Spleen (tissue), 11 donors: Measurements from ENCODE around the gene TRIM9. TPM values are rescaled to one million over a fixed set of nuclear protein-coding genes. Genes with fewer than 3 reads are reported as not detected.

Experiments
- DNase-seq: peaks from one replicate; pipeline ENCODE4 v3.0.0-alpha.2; 2020
- H3K27ac ChIP-seq, 8 donors: fragments of 200-600 bp; sonication (generic) in 7 of 8; 1 replicate in 4 of 8; 2 replicates in 4 of 8; pipeline versions ENCODE4 v1.5.0 to v1.8.0; 2016 to 2021; ENCODE audit warnings: inconsistent platforms in 4 of 8, mild to moderate bottlenecking in 4 of 8, moderate library complexity in 1 of 8
- H3K27me3 ChIP-seq, 7 donors: fragments of 200-600 bp; sonication (generic) in 6 of 7; replicated peaks in 1 of 7; 1 replicate in 4 of 7; 2 replicates in 3 of 7; pipeline versions ENCODE4 v1.5.0 to v1.8.0; 2016 to 2021; ENCODE audit warnings: inconsistent platforms in 3 of 7, mild to moderate bottlenecking in 1 of 7
- H3K36me3 ChIP-seq, 6 donors: fragments of 200-600 bp; sonication (generic) in 5 of 6; 1 replicate in 4 of 6; 2 replicates in 2 of 6; pipeline versions ENCODE4 v1.5.0 to v1.8.0; 2016 to 2021; ENCODE audit warnings: inconsistent platforms in 2 of 6
- H3K4me1 ChIP-seq, 6 donors: fragments of 200-600 bp; sonication (generic) in 5 of 6; 1 replicate in 3 of 6; 2 replicates in 3 of 6; pipeline versions ENCODE4 v1.5.0 to v1.8.0; 2016 to 2021; ENCODE audit warnings: inconsistent platforms in 3 of 6
- H3K4me3 ChIP-seq, 8 donors: fragments of 200-600 bp; sonication (generic) in 7 of 8; 1 replicate in 4 of 8; 2 replicates in 4 of 8; pipeline versions ENCODE4 v1.5.0 to v1.8.0; 2016 to 2021; ENCODE audit warnings: inconsistent platforms in 4 of 8, mild to moderate bottlenecking in 4 of 8, moderate library complexity in 2 of 8
- H3K9me3 ChIP-seq, 8 donors: fragments of 200-600 bp; sonication (generic) in 7 of 8; 1 replicate in 4 of 8; 2 replicates in 4 of 8; pipeline versions ENCODE4 v1.5.0 to v1.8.0; 2016 to 2021; ENCODE audit warnings: inconsistent platforms in 4 of 8
- CTCF ChIP-seq, 11 experiments: fragments of 200-600 bp in 7 of 11; fragments of 450-650 bp in 4 of 11; sonication (generic) in 4 of 11; IDR thresholded peaks in 8 of 11; conservative IDR thresholded peaks in 3 of 11; 1 replicate in 7 of 11; 2 replicates in 4 of 11; pipeline versions ENCODE4 v1.4.0 to v1.8.0; 2016 to 2021; ENCODE audit warnings: antibody characterized with exemption in 11 of 11, inconsistent platforms in 4 of 11, mild to moderate bottlenecking in 1 of 11
- POLR2A ChIP-seq, 3 donors: fragments of 450-650 bp; IDR thresholded peaks; one replicate each; pipeline ENCODE4 v1.5.1; 2017; ENCODE audit warnings: antibody characterized with exemption in 3 of 3, mild to moderate bottlenecking in 1 of 3
- POLR2AphosphoS5 ChIP-seq, 3 donors: sonication (generic); formaldehyde crosslinking; IDR thresholded peaks; one replicate each; pipeline ENCODE4 v1.5.1; 2017; ENCODE audit warnings: antibody characterized with exemption in 3 of 3
- WGBS, 5 donors: extraction: QIAGEN DNeasy Blood & Tissue Kit in 3 of 5; methylation state at CpG; one replicate each; pipeline versions ENCODE4 v1.1.5 to v1.1.7; 2013 to 2018; 5-methylcytosine and 5-hydroxymethylcytosine counted together
- intact Hi-C: fragments of 100-400 bp; cut with DNase I; formaldehyde crosslinking; loops from one replicate; pipeline ENCODE4 v1.15.0; 2023; ENCODE audit warnings: low total_unique reads
- polyA plus RNA-seq, 3 donors: library from polyadenylated mRNA; stranded (reverse); fragments of 200-250 nt; gene quantifications; one replicate each; pipeline ENCODE4 v1.2.1, GENCODE V29; 2013
- total RNA-seq, 7 donors: library from RNA; depleted of rRNA in 3 of 7; stranded (reverse); fragments of >200 nt in 3 of 7; fragmentation: NEBNext Ultra II Directional in 4 of 7; extraction: Animal tissue kit (Norgen Biotek cat#: 25700) in 4 of 7; gene quantifications; one replicate each; pipeline versions ENCODE4 v1.1.0 to v1.2.1, GENCODE V29; 2016 to 2021
- donor health status: healthy with polysubstance abuse.
- donor health status: DM: no; HTN: no; CAD: no; lungs with moderate emphysema.
- donor health status: DM: no; HTN: no; CAD: no.
- donor health status: Bipolar disorder and iron deficiency.
- donor health status: healthy.
- donor health status: DM: no; HTN: no; CAD: no.
- donor health status: DM: yes; HTN: yes; CAD: no.

The TRIM9 gene
- total and polyA plus RNA-seq, 10 donors, result 0.03 to 3.1 (median 1.1) TPM

GRCh38 chr14:51139121-51139681 lies 44.3 kb upstream of the TRIM9 start:
- intact Hi-C loops, result no loop called here
- Histone ChIP-seq H3K27ac (peak overlapping the region in 2 of 8 donors; percentile 26 to 45), H3K4me3 (no peak overlapping the region), H3K27me3 (no peaks in the 10 kb centered on the region), H3K9me3 (peaks cover 0 to 15% (median 7%) of the 10 kb centered on the region in 8 donors), H3K4me1 (no peaks in the 10 kb centered on the region), H3K36me3 (no peaks in the 10 kb centered on the region)
- 56 to 73% (median 63%) methylated on average over 6 of the region's 6 CpGs for WGBS, 5 donors
- TF ChIP-seq CTCF (IDR thresholded peaks at IDR 0.05 in 8 of 11, conservative IDR thresholded peaks at IDR 0.05 in 3 of 11) (no peak), POLR2AphosphoS5 (IDR thresholded peaks at IDR 0.05) (no peak), POLR2A (IDR thresholded peaks at IDR 0.05) (no peak)
- no peak for DNase-seq

GRCh38 chr14:51138404-51139103 lies 43.6 kb upstream of the TRIM9 start:
- no peaks in the 10 kb centered on the region for H3K27me3 ChIP-seq
- H3K27ac ChIP-seq, result peak overlapping the region in 2 of 8 donors; percentile 26 to 45
- no peaks in the 10 kb centered on the region for H3K36me3 ChIP-seq
- DNase-seq, result no peak
- peaks cover 0 to 15% (median 8%) of the 10 kb centered on the region in 8 donors for H3K9me3 ChIP-seq
- TF ChIP-seq CTCF (IDR thresholded peaks at IDR 0.05 in 8 of 11, conservative IDR thresholded peaks at IDR 0.05 in 3 of 11), result no peak
- TF ChIP-seq POLR2A (IDR thresholded peaks at IDR 0.05), result no peak
- no peak for TF ChIP-seq POLR2AphosphoS5 (IDR thresholded peaks at IDR 0.05)
- H3K4me1 ChIP-seq, result no peaks in the 10 kb centered on the region
- intact Hi-C loops, result no loop called here
- WGBS, 5 donors, result 55 to 91% (median 85%) methylated on average over 2 of the region's 2 CpGs
- no peak overlapping the region for H3K4me3 ChIP-seq

- intact Hi-C loops, result no loop called here
- 68 to 80% (median 70%) methylated on average over 2 of the region's 2 CpGs for WGBS, 5 donors
- Histone ChIP-seq H3K9me3 (peaks cover 0 to 12% (median 5%) of the 10 kb centered on the region in 8 donors), H3K27me3 (peaks cover 0 to 14% (median 0%) of the 10 kb centered on the region in 7 donors), H3K27ac (no peak overlapping the region), H3K4me1 (no peaks in the 10 kb centered on the region), H3K36me3 (no peaks in the 10 kb centered on the region), H3K4me3 (no peak overlapping the region)
- DNase-seq, result no peak
- TF ChIP-seq POLR2A (IDR thresholded peaks at IDR 0.05) (no peak), POLR2AphosphoS5 (IDR thresholded peaks at IDR 0.05) (no peak), CTCF (IDR thresholded peaks at IDR 0.05 in 8 of 11, conservative IDR thresholded peaks at IDR 0.05 in 3 of 11) (no peak)
These were observed 36.6 kb upstream of the TRIM9 start for GRCh38 chr14:51131516-51131915.

- no peaks in the 10 kb centered on the region for H3K4me1 ChIP-seq
- no peak for DNase-seq
- peaks cover 0 to 14% (median 0%) of the 10 kb centered on the region in 7 donors for H3K27me3 ChIP-seq
- H3K36me3 ChIP-seq, result no peaks in the 10 kb centered on the region
- H3K27ac ChIP-seq, result no peak overlapping the region
- TF ChIP-seq POLR2A (IDR thresholded peaks at IDR 0.05), result no peak
- WGBS, 5 donors, result 88 to 94% (median 91%) methylated on average over 4 of the region's 4 CpGs
- intact Hi-C loops, result no loop called here
- H3K9me3 ChIP-seq, result peaks cover 0 to 6% (median 0%) of the 10 kb centered on the region in 8 donors
- no peak overlapping the region for H3K4me3 ChIP-seq
These were observed 34.2 kb upstream of the TRIM9 start for GRCh38 chr14:51129130-51129529.
